ENCODE results near the gene TAS1R3. TPM values are rescaled to one million over a fixed set of nuclear protein-coding genes. Genes with fewer than 3 reads are reported as not detected.

The TAS1R3 gene
- total and polyA plus RNA-seq, 4 donors, result 0.19 to 0.36 (median 0.33) TPM; not detected in 1

DNA sequence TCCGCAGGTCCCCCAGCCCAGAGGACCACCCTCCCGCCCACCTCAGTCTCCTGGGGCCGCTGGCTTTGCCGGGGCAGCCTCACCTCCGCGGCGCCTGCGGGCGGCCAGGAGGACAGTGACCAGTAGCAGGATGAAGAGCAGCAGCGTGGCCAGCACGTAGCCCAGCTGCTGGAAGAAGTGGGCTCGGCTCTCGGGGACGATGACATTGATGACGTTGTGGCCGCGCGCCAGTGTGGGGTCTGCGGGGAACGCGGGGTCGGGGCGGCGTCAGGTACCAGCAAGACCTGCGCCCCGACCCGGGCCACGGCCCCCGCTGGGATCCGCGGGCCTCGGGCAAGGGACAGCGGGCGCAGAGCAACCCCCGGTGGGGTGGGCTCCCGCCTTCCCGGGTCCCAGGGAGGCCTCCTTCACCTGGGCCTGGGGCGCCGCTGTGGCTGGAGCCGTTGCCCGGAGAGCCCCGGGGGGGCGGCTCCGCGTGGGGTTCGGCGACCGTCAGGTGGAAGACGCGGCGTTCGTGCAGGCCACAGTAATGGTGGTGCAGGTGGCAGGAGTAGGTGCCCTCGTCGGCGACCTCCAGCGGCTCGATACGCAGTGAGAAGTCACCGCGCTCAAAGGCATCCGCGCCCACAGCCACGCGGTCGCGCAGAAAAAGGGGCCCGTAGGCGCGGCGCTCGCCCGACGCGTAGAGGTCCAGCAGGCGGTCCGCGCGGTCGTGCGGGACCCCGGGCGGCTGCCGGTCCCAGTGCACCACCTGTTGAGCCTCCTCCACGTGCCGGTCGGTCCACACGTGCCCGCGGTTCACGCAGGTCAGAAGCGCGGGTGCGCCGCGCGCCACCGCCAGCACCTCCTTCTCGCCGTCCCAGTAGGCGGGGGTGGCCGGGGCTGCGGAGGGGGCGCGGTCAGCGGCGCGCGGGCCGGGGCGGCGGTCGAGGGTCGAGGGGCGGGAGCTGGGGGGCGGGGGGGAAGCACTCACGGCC, 23.5 kb downstream of the TAS1R3 start:
- TF ChIP-seq YY1 (IDR thresholded peaks at IDR 0.05), result no peak
- TF ChIP-seq TAF1 (conservative IDR thresholded peaks at IDR 0.05), result no peak
- TF ChIP-seq GABPA (IDR thresholded peaks at IDR 0.05 in 1 of 2, conservative IDR thresholded peaks at IDR 0.05 in 1 of 2), result no peak
- TF ChIP-seq FOXA2 (IDR thresholded peaks at IDR 0.05), result no peak
- no peak for TF ChIP-seq JUND (IDR thresholded peaks at IDR 0.05)
- TF ChIP-seq ATF3 (IDR thresholded peaks at IDR 0.05), result no peak
- TF ChIP-seq, protein P1, sequence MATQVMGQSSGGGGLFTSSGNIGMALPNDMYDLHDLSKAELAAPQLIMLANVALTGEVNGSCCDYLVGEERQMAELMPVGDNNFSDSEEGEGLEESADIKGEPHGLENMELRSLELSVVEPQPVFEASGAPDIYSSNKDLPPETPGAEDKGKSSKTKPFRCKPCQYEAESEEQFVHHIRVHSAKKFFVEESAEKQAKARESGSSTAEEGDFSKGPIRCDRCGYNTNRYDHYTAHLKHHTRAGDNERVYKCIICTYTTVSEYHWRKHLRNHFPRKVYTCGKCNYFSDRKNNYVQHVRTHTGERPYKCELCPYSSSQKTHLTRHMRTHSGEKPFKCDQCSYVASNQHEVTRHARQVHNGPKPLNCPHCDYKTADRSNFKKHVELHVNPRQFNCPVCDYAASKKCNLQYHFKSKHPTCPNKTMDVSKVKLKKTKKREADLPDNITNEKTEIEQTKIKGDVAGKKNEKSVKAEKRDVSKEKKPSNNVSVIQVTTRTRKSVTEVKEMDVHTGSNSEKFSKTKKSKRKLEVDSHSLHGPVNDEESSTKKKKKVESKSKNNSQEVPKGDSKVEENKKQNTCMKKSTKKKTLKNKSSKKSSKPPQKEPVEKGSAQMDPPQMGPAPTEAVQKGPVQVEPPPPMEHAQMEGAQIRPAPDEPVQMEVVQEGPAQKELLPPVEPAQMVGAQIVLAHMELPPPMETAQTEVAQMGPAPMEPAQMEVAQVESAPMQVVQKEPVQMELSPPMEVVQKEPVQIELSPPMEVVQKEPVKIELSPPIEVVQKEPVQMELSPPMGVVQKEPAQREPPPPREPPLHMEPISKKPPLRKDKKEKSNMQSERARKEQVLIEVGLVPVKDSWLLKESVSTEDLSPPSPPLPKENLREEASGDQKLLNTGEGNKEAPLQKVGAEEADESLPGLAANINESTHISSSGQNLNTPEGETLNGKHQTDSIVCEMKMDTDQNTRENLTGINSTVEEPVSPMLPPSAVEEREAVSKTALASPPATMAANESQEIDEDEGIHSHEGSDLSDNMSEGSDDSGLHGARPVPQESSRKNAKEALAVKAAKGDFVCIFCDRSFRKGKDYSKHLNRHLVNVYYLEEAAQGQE (IDR thresholded peaks at IDR 0.05), result no peak
- no peak for TF ChIP-seq NR2F2 (IDR thresholded peaks at IDR 0.05)
- Histone ChIP-seq H3K27me3 (ENCODE audit: control insufficient read depth in 4 of 4, insufficient read depth in 4 of 4, low read length in 3 of 4) (peaks cover 0 to 2% (median 0%) of the 10 kb centered on the region in 4 donors), H3K27ac (ENCODE audit: low read depth in 1 of 2, low read length in 2 of 2) (no peak overlapping the region), H3K9me3 (ENCODE audit: control insufficient read depth in 4 of 4, low read length in 3 of 4) (no peaks in the 10 kb centered on the region), H3K4me1 (ENCODE audit: control insufficient read depth in 4 of 4, insufficient read depth in 4 of 4, low read length in 3 of 4) (peaks cover 0 to 25% (median 4%) of the 10 kb centered on the region in 4 donors), H3K36me3 (ENCODE audit: control insufficient read depth in 4 of 4, insufficient read depth in 3 of 4, low read depth in 1 of 4, low read length in 3 of 4) (no peaks in the 10 kb centered on the region), H3K9ac (ENCODE audit: low read depth in 1 of 2, low read length in 2 of 2) (no peak overlapping the region), H3K4me3 (ENCODE audit: low read depth in 1 of 3, low read length in 3 of 3) (peak overlapping the region in 1 of 3 donors; percentile 17)
- 24% methylated on average over 116 of the region's 116 CpGs for WGBS
- DNase-seq (ENCODE audit: low spot score), result no peak

- Histone ChIP-seq H3K9ac (ENCODE audit: low read depth in 1 of 2, low read length in 2 of 2) (no peak overlapping the region), H3K27ac (ENCODE audit: low read depth in 1 of 2, low read length in 2 of 2) (no peak overlapping the region), H3K36me3 (ENCODE audit: control insufficient read depth in 4 of 4, insufficient read depth in 3 of 4, low read depth in 1 of 4, low read length in 3 of 4) (no peaks in the 10 kb centered on the region), H3K27me3 (ENCODE audit: control insufficient read depth in 4 of 4, insufficient read depth in 4 of 4, low read length in 3 of 4) (peaks cover 0 to 2% (median 0%) of the 10 kb centered on the region in 4 donors), H3K4me1 (ENCODE audit: control insufficient read depth in 4 of 4, insufficient read depth in 4 of 4, low read length in 3 of 4) (peaks cover 0 to 25% (median 4%) of the 10 kb centered on the region in 4 donors), H3K9me3 (ENCODE audit: control insufficient read depth in 4 of 4, low read length in 3 of 4) (no peaks in the 10 kb centered on the region), H3K4me3 (ENCODE audit: low read depth in 1 of 3, low read length in 3 of 3) (peak overlapping the region in 1 of 3 donors; percentile 17)
- WGBS, result 4% methylated on average over 52 of the region's 52 CpGs
- DNase-seq (ENCODE audit: low spot score), result no peak
- TF ChIP-seq, protein P2, sequence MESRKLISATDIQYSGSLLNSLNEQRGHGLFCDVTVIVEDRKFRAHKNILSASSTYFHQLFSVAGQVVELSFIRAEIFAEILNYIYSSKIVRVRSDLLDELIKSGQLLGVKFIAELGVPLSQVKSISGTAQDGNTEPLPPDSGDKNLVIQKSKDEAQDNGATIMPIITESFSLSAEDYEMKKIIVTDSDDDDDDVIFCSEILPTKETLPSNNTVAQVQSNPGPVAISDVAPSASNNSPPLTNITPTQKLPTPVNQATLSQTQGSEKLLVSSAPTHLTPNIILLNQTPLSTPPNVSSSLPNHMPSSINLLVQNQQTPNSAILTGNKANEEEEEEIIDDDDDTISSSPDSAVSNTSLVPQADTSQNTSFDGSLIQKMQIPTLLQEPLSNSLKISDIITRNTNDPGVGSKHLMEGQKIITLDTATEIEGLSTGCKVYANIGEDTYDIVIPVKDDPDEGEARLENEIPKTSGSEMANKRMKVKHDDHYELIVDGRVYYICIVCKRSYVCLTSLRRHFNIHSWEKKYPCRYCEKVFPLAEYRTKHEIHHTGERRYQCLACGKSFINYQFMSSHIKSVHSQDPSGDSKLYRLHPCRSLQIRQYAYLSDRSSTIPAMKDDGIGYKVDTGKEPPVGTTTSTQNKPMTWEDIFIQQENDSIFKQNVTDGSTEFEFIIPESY (IDR thresholded peaks at IDR 0.05), result no peak
- no peak for TF ChIP-seq GABPA (IDR thresholded peaks at IDR 0.05 in 1 of 2, conservative IDR thresholded peaks at IDR 0.05 in 1 of 2)
- TF ChIP-seq EGR1 (IDR thresholded peaks at IDR 0.05; ENCODE audit: low read depth in 2 of 2), result no peak
Measured at GRCh38 chr1:1355416-1355815, 24.3 kb downstream of the TAS1R3 start.

Measured in liver (tissue), 9 donors.